BJ (cell line): ENCODE results near the gene C12orf75. TPM values are rescaled to one million over a fixed set of nuclear protein-coding genes. Genes with fewer than 3 reads are reported as not detected.

Source experiments
- CTCF ChIA-PET: fragments of 350-600 bp; formaldehyde crosslinking; extraction: SDS; loops from one replicate; lab custom pipeline; 2021; ENCODE audit warnings: antibody characterized with exemption, inconsistent platforms; lab: Yijun Ruan, JAX
- POLR2A ChIA-PET: fragments of 300-600 bp; sonication (Branson Sonifier 250); formaldehyde crosslinking; extraction: SDS; loops from one replicate; lab custom pipeline; 2021; ENCODE audit warnings: antibody characterized with exemption; lab: Charles Lee
- DNase-seq: peaks from one replicate; pipeline ENCODE4 v3.0.0-alpha.2; 2011; ENCODE audit warnings: low read depth
- H3K27me3 ChIP-seq: 2 replicates; pipeline ENCODE4 v1.6.0; 2011; ENCODE audit warnings: low read length; ENCODE audit not compliant: control insufficient read depth, insufficient read depth
- H3K36me3 ChIP-seq: 2 replicates; pipeline ENCODE4 v1.5.1; 2011; ENCODE audit warnings: low read length; ENCODE audit not compliant: control insufficient read depth, insufficient read depth
- H3K4me3 ChIP-seq: 2 replicates; pipeline ENCODE4 v1.5.1; 2011; ENCODE audit warnings: low read depth, mild to moderate bottlenecking, control low read depth, low read length
- polyA plus RNA-seq: library from polyadenylated mRNA; depleted of rRNA; stranded (reverse); fragments of >200 nt; gene quantifications from 2 replicates; pipeline ENCODE4 v1.2.3, GENCODE V29; 2011
- TF ChIP-seq, protein P1 (sequence below): IDR thresholded peaks from 2 replicates; pipeline ENCODE4 v1.5.1; 2011; ENCODE audit warnings: low read depth, mild to moderate bottlenecking, control low read depth, inconsistent platforms, low read length, moderate library complexity; ENCODE audit not compliant: insufficient read depth

Gene C12orf75
- polyA plus RNA-seq, 1 experiment = 365 TPM

- ChIA-PET POLR2A (no interaction called here), CTCF (interaction anchor here (1.6 kb wide), 1 partner anchor 17 kb away, joined by 4 read pairs; no protein-coding TSS in a partner anchor)
- H3K27me3 ChIP-seq = no peaks in the 10 kb centered on the region
- H3K36me3 ChIP-seq = peaks cover 8% of the 10 kb centered on the region
- no peak overlapping the region for H3K4me3 ChIP-seq
- TF ChIP-seq, protein P1, sequence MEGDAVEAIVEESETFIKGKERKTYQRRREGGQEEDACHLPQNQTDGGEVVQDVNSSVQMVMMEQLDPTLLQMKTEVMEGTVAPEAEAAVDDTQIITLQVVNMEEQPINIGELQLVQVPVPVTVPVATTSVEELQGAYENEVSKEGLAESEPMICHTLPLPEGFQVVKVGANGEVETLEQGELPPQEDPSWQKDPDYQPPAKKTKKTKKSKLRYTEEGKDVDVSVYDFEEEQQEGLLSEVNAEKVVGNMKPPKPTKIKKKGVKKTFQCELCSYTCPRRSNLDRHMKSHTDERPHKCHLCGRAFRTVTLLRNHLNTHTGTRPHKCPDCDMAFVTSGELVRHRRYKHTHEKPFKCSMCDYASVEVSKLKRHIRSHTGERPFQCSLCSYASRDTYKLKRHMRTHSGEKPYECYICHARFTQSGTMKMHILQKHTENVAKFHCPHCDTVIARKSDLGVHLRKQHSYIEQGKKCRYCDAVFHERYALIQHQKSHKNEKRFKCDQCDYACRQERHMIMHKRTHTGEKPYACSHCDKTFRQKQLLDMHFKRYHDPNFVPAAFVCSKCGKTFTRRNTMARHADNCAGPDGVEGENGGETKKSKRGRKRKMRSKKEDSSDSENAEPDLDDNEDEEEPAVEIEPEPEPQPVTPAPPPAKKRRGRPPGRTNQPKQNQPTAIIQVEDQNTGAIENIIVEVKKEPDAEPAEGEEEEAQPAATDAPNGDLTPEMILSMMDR = no peak
- DNase-seq = no peak
These were observed 34.7 kb downstream of the C12orf75 start for GRCh38 chr12:105365231-105365630.

DNA sequence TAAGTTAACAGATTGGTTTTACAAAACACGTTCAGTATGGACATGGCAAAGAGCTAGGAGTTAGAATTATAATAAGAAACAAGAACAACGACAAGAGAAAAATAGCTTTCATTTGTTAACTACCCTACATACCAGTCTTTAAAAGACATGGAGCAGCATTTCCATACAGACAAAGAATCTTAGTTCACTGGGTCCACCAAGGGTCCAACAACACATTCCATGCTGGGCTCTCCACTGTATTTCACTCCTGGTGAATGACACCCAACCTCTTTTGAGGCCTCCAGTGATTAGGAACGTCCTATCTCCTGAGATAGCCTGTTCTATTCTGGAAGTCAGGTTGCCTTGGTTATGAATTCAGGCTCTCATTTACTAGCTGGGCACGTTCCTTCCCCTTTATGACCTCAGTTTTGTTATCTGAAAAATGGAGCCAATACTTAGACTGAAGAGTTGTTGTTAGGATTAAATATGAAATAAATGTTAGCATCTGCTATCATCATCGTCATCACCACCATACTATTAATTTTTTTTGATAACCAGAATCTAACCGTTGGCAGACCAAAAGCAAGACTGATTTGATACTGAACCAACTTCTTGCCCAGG, 37.7 kb downstream of the C12orf75 start:
- ChIA-PET POLR2A (no interaction called here), CTCF (interaction anchor here (1.0 to 1.5 kb wide), 3 partner anchors 8 to 133 kb away, joined by 3 read pairs; no protein-coding TSS in a partner anchor)
- DNase-seq = no peak
- Histone ChIP-seq H3K36me3 (peaks cover 8% of the 10 kb centered on the region), H3K27me3 (no peaks in the 10 kb centered on the region), H3K4me3 (no peak overlapping the region)
- TF ChIP-seq, protein P1 = no peak

GRCh38 chr12:105369014-105369413, 38.5 kb downstream of the C12orf75 start:
- TF ChIP-seq, protein P1 = peak; percentile 37; the same call in 1 of the 2 replicates
- ChIA-PET POLR2A (interaction anchor here (0.5 kb wide), 1 partner anchor 181 kb away, joined by 4 read pairs; no protein-coding TSS in a partner anchor), CTCF (interaction anchor here (1.0 to 1.5 kb wide), 3 partner anchors 9 to 134 kb away, joined by 3 read pairs; no protein-coding TSS in a partner anchor)
- no peak for DNase-seq
- H3K36me3 ChIP-seq = peaks cover 10% of the 10 kb centered on the region
- H3K27me3 ChIP-seq = no peaks in the 10 kb centered on the region
- no peak overlapping the region for H3K4me3 ChIP-seq

DNA sequence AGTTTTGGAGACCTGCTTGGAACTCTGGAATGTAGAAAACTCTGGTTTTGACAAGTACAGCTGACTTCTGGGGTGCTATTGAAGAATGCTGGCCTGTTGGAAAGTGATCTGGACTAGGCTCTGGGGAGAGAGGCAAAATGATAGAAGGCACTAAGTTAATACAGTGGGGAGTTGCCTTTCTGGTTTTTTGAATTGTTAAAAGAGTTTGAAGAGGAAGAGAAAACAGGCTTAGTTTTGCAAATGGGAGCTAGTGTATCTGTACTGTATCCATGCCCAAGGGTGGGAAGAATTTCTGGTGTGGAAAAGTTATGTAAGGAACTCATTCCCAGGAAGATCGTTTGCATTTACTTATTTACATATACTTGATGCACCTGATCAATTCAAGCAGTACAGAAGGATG, 43.8 kb downstream of the C12orf75 start:
- POLR2A ChIA-PET = interaction anchor here (1.1 kb wide), 1 partner anchor 170 kb away, joined by 6 read pairs; no protein-coding TSS in a partner anchor
- CTCF ChIA-PET = interaction anchor here (1.6 kb wide), 1 partner anchor 9 kb away, joined by 6 read pairs; no protein-coding TSS in a partner anchor
- DNase-seq = no peak
- TF ChIP-seq, protein P1 = no peak
- Histone ChIP-seq H3K4me3 (no peak overlapping the region), H3K36me3 (peaks cover 12% of the 10 kb centered on the region), H3K27me3 (no peaks in the 10 kb centered on the region)

DNA sequence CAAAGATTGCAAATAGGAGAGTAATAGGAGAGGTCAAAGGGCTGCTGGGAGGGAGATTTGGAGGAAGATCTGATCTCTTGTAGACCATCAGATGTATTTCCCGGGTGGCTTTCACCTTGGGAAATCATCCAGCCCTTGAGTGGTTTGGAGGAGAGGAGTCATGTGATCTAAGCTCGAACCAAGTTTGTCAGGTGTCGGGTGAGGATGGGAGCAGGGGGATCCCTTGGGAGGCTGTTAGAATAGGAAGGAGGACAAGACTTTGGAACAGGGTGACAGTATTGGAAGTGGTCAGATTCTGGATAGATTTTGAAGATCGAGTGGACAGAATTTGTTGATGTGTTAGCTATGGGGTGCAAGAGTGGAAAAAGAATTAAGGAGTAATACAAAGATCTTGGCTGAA, 46.6 kb downstream of the C12orf75 start:
- CTCF ChIA-PET = interaction anchor here (1.1 kb wide), 1 partner anchor 104 kb away, joined by 3 read pairs; no protein-coding TSS in a partner anchor
- no peaks in the 10 kb centered on the region for H3K27me3 ChIP-seq
- H3K36me3 ChIP-seq = peaks cover 10% of the 10 kb centered on the region
- DNase-seq = no peak
- POLR2A ChIA-PET = no interaction called here
- TF ChIP-seq, protein P1 = no peak
- H3K4me3 ChIP-seq = no peak overlapping the region
